Measurements from ENCODE around the gene RHBDD1.

Gene RHBDD1

GRCh38 chr2:226796012-226796839 is 39.6 kb upstream of the RHBDD1 start:
- H3K9ac ChIP-seq (ENCODE audit: low read depth, low read length): no peak overlapping the region
- no peaks in the 10 kb centered on the region for H3K9me3 ChIP-seq (ENCODE audit: control insufficient read depth, insufficient read depth, low read length)
- no peaks in the 10 kb centered on the region for H3K4me1 ChIP-seq (ENCODE audit: insufficient read depth, low read length)
- H3K36me3 ChIP-seq (ENCODE audit: insufficient read depth, low read length): no peaks in the 10 kb centered on the region

GRCh38 chr2:226796840-226797288 is 39.0 kb upstream of the RHBDD1 start:
- no peaks in the 10 kb centered on the region for H3K4me1 ChIP-seq (ENCODE audit: insufficient read depth, low read length)

GRCh38 chr2:226797289-226797988 is 38.4 kb upstream of the RHBDD1 start:
- H3K9me3 ChIP-seq (ENCODE audit: control insufficient read depth, insufficient read depth, low read length): no peaks in the 10 kb centered on the region
- H3K4me1 ChIP-seq (ENCODE audit: insufficient read depth, low read length): no peaks in the 10 kb centered on the region
- no peaks in the 10 kb centered on the region for H3K36me3 ChIP-seq (ENCODE audit: insufficient read depth, low read length)
- H3K9ac ChIP-seq (ENCODE audit: low read depth, low read length): peak overlapping the region; percentile 52; the same call in 1 of the 2 replicates

More at GRCh38 chr2:226796840-226797288, 39.0 kb upstream of the RHBDD1 start:
- no peaks in the 10 kb centered on the region for H3K9me3 ChIP-seq (ENCODE audit: control insufficient read depth, insufficient read depth, low read length)
- H3K9ac ChIP-seq (ENCODE audit: low read depth, low read length): no peak overlapping the region
- no peaks in the 10 kb centered on the region for H3K36me3 ChIP-seq (ENCODE audit: insufficient read depth, low read length)

- no peaks in the 10 kb centered on the region for H3K9me3 ChIP-seq (ENCODE audit: control insufficient read depth, insufficient read depth, low read length)
- H3K9ac ChIP-seq (ENCODE audit: low read depth, low read length): peak overlapping the region; percentile 52
- H3K36me3 ChIP-seq (ENCODE audit: insufficient read depth, low read length): no peaks in the 10 kb centered on the region
- no peaks in the 10 kb centered on the region for H3K4me1 ChIP-seq (ENCODE audit: insufficient read depth, low read length)
These were observed 37.8 kb upstream of the RHBDD1 start for GRCh38 chr2:226797989-226798421.

- Histone ChIP-seq H3K4me1 (ENCODE audit: insufficient read depth, low read length) (no peaks in the 10 kb centered on the region), H3K9me3 (ENCODE audit: control insufficient read depth, insufficient read depth, low read length) (no peaks in the 10 kb centered on the region), H3K36me3 (ENCODE audit: insufficient read depth, low read length) (no peaks in the 10 kb centered on the region), H3K9ac (ENCODE audit: low read depth, low read length) (peak overlapping the region; percentile 52)
These were observed 37.2 kb upstream of the RHBDD1 start for GRCh38 chr2:226798422-226799210.

GRCh38 chr2:226799211-226799975 is 36.5 kb upstream of the RHBDD1 start, which contains the start of gene IRS1:
Gene IRS1, minus strand, starts transcription at chr2:226799820. Its CDS starts 1,082 bp downstream, at chr2:226798738.
- H3K9me3 ChIP-seq (ENCODE audit: control insufficient read depth, insufficient read depth, low read length): no peaks in the 10 kb centered on the region
- H3K9ac ChIP-seq (ENCODE audit: low read depth, low read length): peak within 1 kb of the TSS; percentile 52
- H3K36me3 ChIP-seq (ENCODE audit: insufficient read depth, low read length): no peaks in the 10 kb centered on the region
- no peaks in the 10 kb centered on the region for H3K4me1 ChIP-seq (ENCODE audit: insufficient read depth, low read length)

DNA sequence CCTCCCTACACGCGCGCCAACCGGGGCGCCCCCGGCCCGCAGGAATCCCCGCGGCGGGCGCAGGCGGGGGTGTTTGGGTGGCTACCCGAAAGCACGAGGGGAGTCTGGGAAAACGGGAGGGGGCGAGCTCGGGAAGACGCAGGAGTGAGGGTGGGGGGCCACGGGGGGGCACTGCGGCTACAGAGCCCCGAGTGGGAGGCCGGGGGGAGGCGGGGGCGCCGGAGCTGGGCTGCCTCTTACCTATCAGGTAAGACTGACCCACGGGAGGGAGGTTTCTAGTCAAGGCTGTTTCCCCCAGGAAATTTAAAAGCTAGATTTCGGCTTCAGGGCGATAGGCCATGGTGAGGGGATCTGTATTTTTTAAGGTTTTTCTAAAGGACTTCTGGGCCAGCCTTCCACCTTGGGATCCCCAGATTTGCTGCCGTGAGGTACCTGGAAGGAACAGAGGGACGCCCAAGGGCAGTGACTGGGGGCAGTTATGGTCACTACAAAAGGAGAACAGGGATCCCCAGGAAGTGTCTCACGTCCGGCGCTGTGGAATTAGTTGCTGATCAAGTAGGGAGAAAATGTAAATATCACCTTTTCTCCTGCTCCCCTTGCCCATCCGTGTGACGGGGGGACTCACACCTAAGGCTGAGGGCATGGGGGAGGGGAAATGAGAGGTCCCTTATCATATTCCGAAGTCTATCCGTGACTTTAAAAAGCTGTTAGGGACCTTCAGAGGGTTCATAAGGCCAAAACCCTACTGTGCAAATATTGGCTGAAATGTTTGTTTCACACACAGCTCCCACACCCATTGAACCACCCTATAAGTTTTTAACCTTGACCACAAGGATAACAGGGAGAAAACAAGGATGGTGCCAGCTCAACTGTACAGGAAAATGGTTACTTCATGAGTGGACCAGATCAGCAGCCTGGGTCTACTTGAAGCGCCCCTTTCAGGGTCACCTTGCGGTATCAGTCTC is 35.6 kb upstream of the RHBDD1 start:
- Histone ChIP-seq H3K4me1 (ENCODE audit: insufficient read depth, low read length) (no peaks in the 10 kb centered on the region), H3K9me3 (ENCODE audit: control insufficient read depth, insufficient read depth, low read length) (no peaks in the 10 kb centered on the region), H3K9ac (ENCODE audit: low read depth, low read length) (peak overlapping the region; percentile 52), H3K36me3 (ENCODE audit: insufficient read depth, low read length) (no peaks in the 10 kb centered on the region)

DNA sequence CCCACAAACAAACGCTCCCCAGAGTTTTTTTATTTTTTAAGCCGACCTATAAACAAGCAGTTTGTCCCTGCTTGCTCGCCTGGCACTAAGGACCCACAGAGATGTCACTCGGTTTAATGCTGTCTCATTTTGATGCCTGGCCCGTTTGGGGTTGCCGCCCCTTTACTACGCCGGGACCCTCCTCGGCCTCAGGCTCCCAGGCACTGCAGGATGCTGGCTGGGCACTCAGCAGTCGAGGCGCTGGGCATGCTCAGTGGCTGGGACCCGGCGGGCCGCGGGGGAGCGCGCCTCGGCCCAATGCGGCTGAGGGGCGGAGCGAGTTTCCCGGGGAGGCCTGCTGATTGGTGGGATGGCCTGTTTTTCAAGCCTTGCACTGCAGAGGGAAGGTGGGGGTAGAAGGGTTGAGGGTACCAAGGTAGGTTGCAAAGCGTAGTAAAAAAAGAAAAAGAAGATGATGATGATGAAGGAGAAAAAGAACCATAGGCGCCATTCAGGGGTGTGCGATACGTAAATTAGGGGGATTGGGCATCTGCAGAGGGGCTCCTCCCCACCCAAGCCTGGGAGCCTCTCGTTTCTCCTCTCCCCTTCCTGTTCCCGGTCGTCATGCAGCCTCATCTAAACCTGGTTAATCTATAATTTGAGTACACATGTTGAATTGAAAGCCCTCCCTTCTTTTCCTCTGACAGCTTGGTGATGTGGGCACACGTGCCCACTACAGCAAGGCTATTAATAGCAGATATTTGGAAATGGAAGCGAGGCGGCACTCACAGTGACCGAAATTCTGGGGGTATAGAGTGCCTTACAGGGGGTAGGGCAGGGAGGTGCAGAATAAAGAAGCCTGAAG is 34.7 kb upstream of the RHBDD1 start:
- H3K9me3 ChIP-seq (ENCODE audit: control insufficient read depth, insufficient read depth, low read length): no peaks in the 10 kb centered on the region
- peak overlapping the region; percentile 52 for H3K9ac ChIP-seq (ENCODE audit: low read depth, low read length)
- no peaks in the 10 kb centered on the region for H3K4me1 ChIP-seq (ENCODE audit: insufficient read depth, low read length)
- H3K36me3 ChIP-seq (ENCODE audit: insufficient read depth, low read length): no peaks in the 10 kb centered on the region

DNA sequence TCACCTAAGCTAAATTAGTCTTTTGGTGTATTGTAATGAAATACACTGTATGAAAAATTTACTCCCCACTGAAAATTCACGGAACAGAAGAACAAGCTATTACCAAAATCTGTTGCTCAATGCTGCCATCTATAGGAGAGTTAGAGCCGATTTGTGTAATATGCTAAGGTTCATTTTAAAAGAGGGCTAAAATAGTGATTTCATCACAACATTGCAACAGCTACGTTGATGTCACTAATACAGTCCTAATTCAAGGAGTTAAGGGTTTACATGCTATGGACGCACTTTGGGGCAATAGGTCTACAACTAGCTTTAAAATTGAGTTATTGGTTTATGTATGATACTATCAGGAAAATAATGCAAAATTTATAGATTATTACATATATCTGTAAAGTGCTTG is 33.3 kb upstream of the RHBDD1 start:
- Histone ChIP-seq H3K4me1 (ENCODE audit: insufficient read depth, low read length) (no peaks in the 10 kb centered on the region), H3K9ac (ENCODE audit: low read depth, low read length) (no peak overlapping the region), H3K9me3 (ENCODE audit: control insufficient read depth, insufficient read depth, low read length) (no peaks in the 10 kb centered on the region), H3K36me3 (ENCODE audit: insufficient read depth, low read length) (no peaks in the 10 kb centered on the region)

GRCh38 chr2:226803410-226803809 is 32.4 kb upstream of the RHBDD1 start:
- H3K9ac ChIP-seq (ENCODE audit: low read depth, low read length): no peak overlapping the region
- H3K4me1 ChIP-seq (ENCODE audit: insufficient read depth, low read length): no peaks in the 10 kb centered on the region
- no peaks in the 10 kb centered on the region for H3K36me3 ChIP-seq (ENCODE audit: insufficient read depth, low read length)
- no peaks in the 10 kb centered on the region for H3K9me3 ChIP-seq (ENCODE audit: control insufficient read depth, insufficient read depth, low read length)

DNA sequence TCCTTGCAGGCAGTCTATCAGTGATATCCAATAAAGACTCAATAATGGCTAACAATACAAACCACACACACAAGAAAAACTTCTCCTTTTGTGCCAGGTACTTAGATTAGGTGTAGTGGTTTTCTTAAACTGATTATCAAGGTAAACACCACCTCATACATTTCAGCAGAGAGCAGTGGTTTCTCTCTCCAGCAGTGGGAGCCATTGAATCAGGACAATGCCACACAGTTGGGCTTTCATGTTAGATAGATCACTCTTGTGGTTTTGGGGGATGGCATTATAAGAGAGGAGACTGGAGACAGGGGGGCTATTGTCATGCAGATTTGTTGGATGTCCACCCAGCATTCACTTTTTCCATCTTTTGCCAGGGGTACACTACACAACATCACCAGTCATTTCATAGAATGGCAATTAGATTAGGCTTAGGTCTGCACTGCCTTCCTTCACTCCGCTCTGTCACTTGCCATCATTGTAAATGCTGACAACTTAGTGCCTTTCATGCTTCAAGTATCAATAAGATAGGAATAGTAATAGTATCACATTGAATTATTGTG is 22.6 kb upstream of the RHBDD1 start:
- Histone ChIP-seq H3K9ac (ENCODE audit: low read depth, low read length) (no peak overlapping the region), H3K36me3 (ENCODE audit: insufficient read depth, low read length) (no peaks in the 10 kb centered on the region), H3K9me3 (ENCODE audit: control insufficient read depth, insufficient read depth, low read length) (no peaks in the 10 kb centered on the region), H3K4me1 (ENCODE audit: insufficient read depth, low read length) (no peaks in the 10 kb centered on the region)

DNA sequence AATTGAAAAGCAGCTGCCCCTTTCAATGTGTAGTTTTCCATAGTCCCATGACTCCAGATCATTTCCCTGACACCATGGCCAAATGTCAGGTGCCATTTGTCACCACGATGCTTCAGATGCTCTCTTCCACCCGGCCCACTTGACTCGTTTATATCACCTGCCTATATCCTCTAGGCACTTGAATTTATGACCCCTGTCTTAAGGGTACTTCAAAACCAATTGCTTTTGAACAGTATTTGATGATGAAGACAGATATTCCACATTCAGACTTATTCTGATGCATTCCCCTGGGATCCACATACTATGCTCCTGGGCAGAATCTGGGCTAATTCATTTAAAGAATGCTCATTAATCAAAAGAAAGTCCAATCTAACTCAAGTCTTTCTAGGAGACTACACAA is 16.9 kb upstream of the RHBDD1 start:
- no peak overlapping the region for H3K9ac ChIP-seq (ENCODE audit: low read depth, low read length)
- no peaks in the 10 kb centered on the region for H3K4me1 ChIP-seq (ENCODE audit: insufficient read depth, low read length)
- no peaks in the 10 kb centered on the region for H3K36me3 ChIP-seq (ENCODE audit: insufficient read depth, low read length)
- no peaks in the 10 kb centered on the region for H3K9me3 ChIP-seq (ENCODE audit: control insufficient read depth, insufficient read depth, low read length)

All from ES-I3 (cell line).